Measurements from ENCODE around the gene RNASET2. TPM values are rescaled to one million over a fixed set of nuclear protein-coding genes. Genes with fewer than 3 reads are reported as not detected.
A peak's percentile ranks its signal among the peaks of the same experiment; 100 is the strongest.

Gene RNASET2
- total and polyA plus RNA-seq, 10 of the 15 experiments (the other 5 are each of a cell fraction or from before 2014, with no cell fraction given), result 5.5 to 225 (median 50.2) TPM

GRCh38 chr6:166999145-166999883 is 43.0 kb upstream of the RNASET2 start, which contains the start of gene CEP43 (continued):
- TF ChIP-seq E2F8 (IDR thresholded peaks at IDR 0.05; ENCODE audit: low read depth, partially characterized antibody), result no peak
- TF ChIP-seq SMC3 (IDR thresholded peaks at IDR 0.05; ENCODE audit: borderline replicate concordance, low read length), result no peak
- no peak for TF ChIP-seq CTCF (IDR thresholded peaks at IDR 0.05 in 2 of 3, conservative IDR thresholded peaks at IDR 0.05 in 1 of 3; ENCODE audit: control insufficient read depth in 2 of 3, extremely low read depth in 1 of 3, insufficient read depth in 1 of 3, low read depth in 3 of 3, low read length in 3 of 3)
- TF ChIP-seq PBX3 (IDR thresholded peaks at IDR 0.05; ENCODE audit: insufficient replicate concordance, low read depth, low read length), result no peak
- TF ChIP-seq TARDBP (IDR thresholded peaks at IDR 0.05; ENCODE audit: borderline replicate concordance), result no peak
- TF ChIP-seq RELA (IDR thresholded peaks at IDR 0.05; ENCODE audit: borderline replicate concordance, partially characterized antibody), result peak; percentile 51

All from GM12878 (cell line).